ENCODE results near the gene PTRH2. TPM values are rescaled to one million over a fixed set of nuclear protein-coding genes. Genes with fewer than 3 reads are reported as not detected.
"Not testable (repeated sequence)": the region's sequence is repeated elsewhere in the genome, so short reads cannot be mapped to it uniquely, and the experiment has no call there.

Gene PTRH2
- total RNA-seq, 2 experiments from 2014 or later = 19.7 to 24.4 TPM

GRCh38 chr17:59656624-59657023, 50.6 kb downstream of the PTRH2 start:
- H3K4me1 Mint-ChIP-seq (ENCODE audit: low read depth); H3K4me3 Mint-ChIP-seq; H3K27me3 Mint-ChIP-seq (ENCODE audit: low read depth); intact Hi-C loops (cut with micrococcal nuclease); H3K27ac Mint-ChIP-seq; H3K9me3 Mint-ChIP-seq; DNase-seq: not testable (repeated sequence)
- peaks cover 31% of the 10 kb centered on the region for H3K36me3 Mint-ChIP-seq (ENCODE audit: low read depth)
- CTCF ChIA-PET = interaction anchor here (0.6 kb wide), 1 partner anchor 72 kb away, joined by 3 read pairs; no protein-coding TSS in a partner anchor

- no peaks in the 10 kb centered on the region for H3K27me3 Mint-ChIP-seq (ENCODE audit: low read depth)
- no peaks in the 10 kb centered on the region for H3K9me3 Mint-ChIP-seq
- intact Hi-C loops (cut with micrococcal nuclease) = no loop called here
- peaks cover 24% of the 10 kb centered on the region for H3K4me1 Mint-ChIP-seq (ENCODE audit: low read depth)
- peaks cover 44% of the 10 kb centered on the region for H3K36me3 Mint-ChIP-seq (ENCODE audit: low read depth)
- CTCF ChIA-PET = interaction anchor here (0.6 kb wide), 1 partner anchor 9 kb away, joined by 3 read pairs; no protein-coding TSS in a partner anchor
- no peak overlapping the region for H3K4me3 Mint-ChIP-seq
- no peak for DNase-seq
- H3K27ac Mint-ChIP-seq = no peak overlapping the region
These were observed 55.1 kb downstream of the PTRH2 start for GRCh38 chr17:59652119-59652518.

GRCh38 chr17:59651346-59651745, 55.9 kb downstream of the PTRH2 start:
- Mint-ChIP-seq H3K9me3 (no peaks in the 10 kb centered on the region), H3K4me3 (no peak overlapping the region), H3K27me3 (ENCODE audit: low read depth) (no peaks in the 10 kb centered on the region), H3K36me3 (ENCODE audit: low read depth) (peaks cover 45% of the 10 kb centered on the region), H3K27ac (no peak overlapping the region), H3K4me1 (ENCODE audit: low read depth) (peaks cover 24% of the 10 kb centered on the region)
- intact Hi-C loops (cut with micrococcal nuclease) = no loop called here
- DNase-seq = no peak
- CTCF ChIA-PET = interaction anchor here (0.7 kb wide), 2 partner anchors 24 to 42 kb away, joined by 3 read pairs; no protein-coding TSS in a partner anchor

GRCh38 chr17:59650642-59651041, 56.6 kb downstream of the PTRH2 start:
- intact Hi-C loops (cut with micrococcal nuclease) = no loop called here
- CTCF ChIA-PET = interaction anchor here (0.7 kb wide), 2 partner anchors 24 to 43 kb away, joined by 3 read pairs; no protein-coding TSS in a partner anchor

GRCh38 chr17:59649886-59650285, 57.3 kb downstream of the PTRH2 start:
- no peak for DNase-seq
- Mint-ChIP-seq H3K4me1 (ENCODE audit: low read depth) (peaks cover 24% of the 10 kb centered on the region), H3K4me3 (no peak overlapping the region), H3K9me3 (no peaks in the 10 kb centered on the region), H3K27ac (no peak overlapping the region), H3K27me3 (ENCODE audit: low read depth) (no peaks in the 10 kb centered on the region), H3K36me3 (ENCODE audit: low read depth) (peaks cover 38% of the 10 kb centered on the region)
- CTCF ChIA-PET = interaction anchor here (0.5 kb wide), 1 partner anchor 210 kb away, joined by 3 read pairs; no protein-coding TSS in a partner anchor
- intact Hi-C loops (cut with micrococcal nuclease) = no loop called here

More at GRCh38 chr17:59650642-59651041, 56.6 kb downstream of the PTRH2 start:
- Mint-ChIP-seq H3K27ac (no peak overlapping the region), H3K4me3 (no peak overlapping the region), H3K36me3 (ENCODE audit: low read depth) (peaks cover 43% of the 10 kb centered on the region), H3K9me3 (no peaks in the 10 kb centered on the region), H3K4me1 (ENCODE audit: low read depth) (peaks cover 24% of the 10 kb centered on the region), H3K27me3 (ENCODE audit: low read depth) (no peaks in the 10 kb centered on the region)
- DNase-seq = no peak

Other genes with a start within 250 kb of the PTRH2 start
- gene DHX40, start 141.8 kb downstream of the PTRH2 start, total RNA-seq = 10 to 100 TPM; 14.2 to 15.3 TPM
- 100 to 1,000 TPM; 127 to 134 TPM for gene CLTC, start 87.5 kb downstream of the PTRH2 start, total RNA-seq
- 100 to 1,000 TPM; 423 to 438 TPM for gene VMP1, start 224 bp upstream of the PTRH2 start, total RNA-seq
- gene TUBD1, start 185.5 kb upstream of the PTRH2 start, total RNA-seq = 10 to 100 TPM; 15.2 to 15.4 TPM
- gene RPS6KB1, start 185.7 kb upstream of the PTRH2 start, total RNA-seq = 10 to 100 TPM; 42.1 to 48.5 TPM

All from activated naive CD4-positive, alpha-beta T cell treated with anti-CD3 and anti-CD28 coated beads for 36 hours (primary cell).